ENCODE data around the gene CHSY1. TPM values are rescaled to one million over a fixed set of nuclear protein-coding genes. Genes with fewer than 3 reads are reported as not detected.

The CHSY1 gene
- total and polyA plus RNA-seq, 2 of the 13 experiments (the other 11 are each of a cell fraction or from before 2014, with no cell fraction given), result 13.3 to 13.7 TPM

- ATAC-seq (no peak), DNase-seq (ENCODE audit: low spot score) (no peak), FAIRE-seq (no peak)
- H4K20me1 ChIP-seq (ENCODE audit: insufficient read depth, low read length), result 0 out of 2 replicates have a peak, but pooled peaks cover 7% of the 10 kb centered on the region
- no peaks in the 10 kb centered on the region for H3K9me3 ChIP-seq (ENCODE audit: low read length)
- no peak overlapping the region for H3K4me3 ChIP-seq (replicated peaks in 1 of 3; ENCODE audit: insufficient read depth in 1 of 3, low read depth in 2 of 3, low read length in 3 of 3)
- ChIA-PET CTCF (ENCODE audit: low intra/inter-chr PET ratio, low total read pairs) (no interaction called here), POLR2A (no interaction called here)
- H3K27me3 ChIP-seq (ENCODE audit: control insufficient read depth in 1 of 2, insufficient read depth in 2 of 2, low read length in 2 of 2), result no peaks in the 10 kb centered on the region
- intact Hi-C loops (cut with micrococcal nuclease; ENCODE audit: unreplicated experiment), result no loop called here
- in situ Hi-C loops (cut with HindIII; ENCODE audit: extremely low pct_ligation_motif_present, low pct_unique_long_range_greater_than_20kb), result no loop called here
- peaks cover 0 to 13% of the 10 kb centered on the region in 2 experiments; a peak in 2 of 5 replicates for H3K36me3 ChIP-seq (replicated peaks in 1 of 2; ENCODE audit: control insufficient read depth in 1 of 2, insufficient read depth in 2 of 2, low read length in 2 of 2)
- no peak for TF ChIP-seq ZBTB1 (CRISPR knock-in tag; IDR thresholded peaks at IDR 0.05; ENCODE audit: borderline replicate concordance)
- TF ChIP-seq THAP9 (CRISPR knock-in tag; IDR thresholded peaks at IDR 0.05; ENCODE audit: borderline replicate concordance), result no peak
- TF ChIP-seq PAF1 (CRISPR knock-in tag; IDR thresholded peaks at IDR 0.05), result no peak
- no peaks in the 10 kb centered on the region for H3K4me1 ChIP-seq (ENCODE audit: insufficient read depth, low read length)
- H3K9ac ChIP-seq (ENCODE audit: insufficient read depth, low read depth, low read length), result no peak overlapping the region
- peaks cover 37% of the 10 kb centered on the region for H3K79me2 ChIP-seq (ENCODE audit: insufficient read depth, low read length)
- H3K4me2 ChIP-seq (ENCODE audit: low read depth, low read length), result no peak overlapping the region
- H2AFZ ChIP-seq (ENCODE audit: low read length), result no peak overlapping the region
- H3K27ac ChIP-seq (ENCODE audit: extremely low read length, insufficient read depth, low read length), result no peak overlapping the region
- no TSS peak for BruUV-seq (replicated peaks)
- WGBS (ENCODE audit: low lambda C conversion rate), result 94% methylated on average over 18 of the region's 18 CpGs
Observed at GRCh38 chr15:101187820-101188636, 63.8 kb downstream of the CHSY1 start.

- in situ Hi-C loops (cut with HindIII; ENCODE audit: extremely low pct_ligation_motif_present, low pct_unique_long_range_greater_than_20kb) (no loop called here), intact Hi-C loops (cut with micrococcal nuclease; ENCODE audit: unreplicated experiment) (no loop called here)
- no peak for ATAC-seq
- Histone ChIP-seq H3K27ac (ENCODE audit: extremely low read length, insufficient read depth, low read length) (no peak overlapping the region), H3K27me3 (ENCODE audit: control insufficient read depth in 1 of 2, insufficient read depth in 2 of 2, low read length in 2 of 2) (no peaks in the 10 kb centered on the region), H3K4me1 (ENCODE audit: insufficient read depth, low read length) (no peaks in the 10 kb centered on the region), H3K9me3 (ENCODE audit: low read length) (no peaks in the 10 kb centered on the region), H3K9ac (ENCODE audit: insufficient read depth, low read depth, low read length) (no peak overlapping the region), H4K20me1 (ENCODE audit: insufficient read depth, low read length) (0 out of 2 replicates have a peak, but pooled peaks cover 2% of the 10 kb centered on the region), H3K4me3 (replicated peaks in 1 of 3; ENCODE audit: insufficient read depth in 1 of 3, low read depth in 2 of 3, low read length in 3 of 3) (no peak overlapping the region), H3K79me2 (ENCODE audit: insufficient read depth, low read length) (peaks cover 27% of the 10 kb centered on the region), H2AFZ (ENCODE audit: low read length) (no peak overlapping the region), H3K36me3 (replicated peaks in 1 of 2; ENCODE audit: control insufficient read depth in 1 of 2, insufficient read depth in 2 of 2, low read length in 2 of 2) (peaks cover 0 to 15% of the 10 kb centered on the region in 2 experiments; a peak in 2 of 5 replicates), H3K4me2 (ENCODE audit: low read depth, low read length) (no peak overlapping the region)
- ChIA-PET POLR2A (no interaction called here), CTCF (ENCODE audit: low intra/inter-chr PET ratio, low total read pairs) (no interaction called here)
- no TSS peak for BruUV-seq (replicated peaks)
- no peak for DNase-seq (ENCODE audit: low spot score)
- WGBS (ENCODE audit: low lambda C conversion rate), result 97% methylated on average over 5 of the region's 5 CpGs
- FAIRE-seq, result no peak
- TF ChIP-seq ELF1 (CRISPR knock-in tag; IDR thresholded peaks at IDR 0.05), result no peak
- no peak for TF ChIP-seq IRF1 (CRISPR knock-in tag; IDR thresholded peaks at IDR 0.05; ENCODE audit: low read depth)
- no peak for TF ChIP-seq ZNF382 (CRISPR knock-in tag; IDR thresholded peaks at IDR 0.05; ENCODE audit: borderline replicate concordance)
- TF ChIP-seq ZSCAN20 (CRISPR knock-in tag; IDR thresholded peaks at IDR 0.05; ENCODE audit: borderline replicate concordance), result no peak
- TF ChIP-seq, protein P1, sequence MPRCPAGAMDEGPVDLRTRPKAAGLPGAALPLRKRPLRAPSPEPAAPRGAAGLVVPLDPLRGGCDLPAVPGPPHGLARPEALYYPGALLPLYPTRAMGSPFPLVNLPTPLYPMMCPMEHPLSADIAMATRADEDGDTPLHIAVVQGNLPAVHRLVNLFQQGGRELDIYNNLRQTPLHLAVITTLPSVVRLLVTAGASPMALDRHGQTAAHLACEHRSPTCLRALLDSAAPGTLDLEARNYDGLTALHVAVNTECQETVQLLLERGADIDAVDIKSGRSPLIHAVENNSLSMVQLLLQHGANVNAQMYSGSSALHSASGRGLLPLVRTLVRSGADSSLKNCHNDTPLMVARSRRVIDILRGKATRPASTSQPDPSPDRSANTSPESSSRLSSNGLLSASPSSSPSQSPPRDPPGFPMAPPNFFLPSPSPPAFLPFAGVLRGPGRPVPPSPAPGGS (CRISPR knock-in tag; IDR thresholded peaks at IDR 0.05), result no peak
- TF ChIP-seq ZKSCAN5 (CRISPR knock-in tag; IDR thresholded peaks at IDR 0.05), result no peak
- TF ChIP-seq ATF5 (CRISPR knock-in tag; IDR thresholded peaks at IDR 0.05; ENCODE audit: low read depth), result no peak
- TF ChIP-seq ZNF644 (CRISPR knock-in tag; IDR thresholded peaks at IDR 0.05; ENCODE audit: low read depth), result no peak
- no peak for TF ChIP-seq ZNF816 (CRISPR knock-in tag; IDR thresholded peaks at IDR 0.05; ENCODE audit: borderline replicate concordance)
Observed at GRCh38 chr15:101185770-101186169, 66.1 kb downstream of the CHSY1 start.

Measured in HepG2 (cell line).